Caco-2 (cell line): ENCODE data around the gene CDK9. TPM values are rescaled to one million over a fixed set of nuclear protein-coding genes. Genes with fewer than 3 reads are reported as not detected.

ENCODE experiments used
- BruUV-seq: library from RNA; stranded (reverse); fragments of 400-500 nt; replicated peaks from 2 replicates; lab custom pipeline; 2021; lab: Mats Ljungman, UMichigan
- CTCF ChIA-PET: fragments of 300-600 bp; sonication (Branson Sonifier 250); formaldehyde crosslinking; loops from one replicate; lab custom pipeline; 2022; ENCODE audit warnings: antibody characterized with exemption; lab: Charles Lee
- POLR2A ChIA-PET: fragments of 300-600 bp; sonication (Branson Sonifier 250); formaldehyde crosslinking; loops from one replicate; lab custom pipeline; 2022; ENCODE audit warnings: antibody characterized with exemption; lab: Charles Lee
- DNase-seq, 2 experiments: peaks; one replicate each; pipeline versions ENCODE4 v3.0.0 to v3.0.0-alpha.2; 2020 to 2022
- H3K27me3 ChIP-seq: replicated peaks from 2 replicates; pipeline ENCODE4 v1.6.0; 2011; ENCODE audit warnings: low read length; ENCODE audit not compliant: control insufficient read depth, insufficient read depth
- H3K36me3 ChIP-seq: 2 replicates; pipeline ENCODE4 v1.5.1; 2011; ENCODE audit warnings: low read length; ENCODE audit not compliant: control insufficient read depth, insufficient read depth
- H3K4me1 ChIP-seq: fragments of 250-450 bp; sonication (Bioruptor Pico); 2 replicates; pipeline ENCODE4 v1.5.1; 2020; ENCODE audit warnings: mild to moderate bottlenecking
- H3K4me3 ChIP-seq: 2 replicates; pipeline ENCODE4 v1.5.1; 2011; ENCODE audit warnings: low read depth, mild to moderate bottlenecking, control low read depth, low read length
- H3K9me3 ChIP-seq: fragments of 250-450 bp; sonication (Bioruptor Pico); 2 replicates; pipeline ENCODE4 v1.5.1; 2020; ENCODE audit warnings: mild to moderate bottlenecking, moderate library complexity
- H3K27ac Mint-ChIP-seq: one replicate; pipeline ENCODE4 v1.8.0; 2022; ENCODE audit warnings: mixed read lengths; ENCODE audit not compliant: unreplicated experiment
- H3K27me3 Mint-ChIP-seq: one replicate; pipeline ENCODE4 v1.8.0; 2022; ENCODE audit warnings: mixed read lengths; ENCODE audit not compliant: insufficient read depth, unreplicated experiment
- H3K36me3 Mint-ChIP-seq: one replicate; pipeline ENCODE4 v1.8.0; 2022; ENCODE audit warnings: mild to moderate bottlenecking, mixed read lengths; ENCODE audit not compliant: insufficient read depth, unreplicated experiment
- H3K4me1 Mint-ChIP-seq: one replicate; pipeline ENCODE4 v1.8.0; 2022; ENCODE audit warnings: low read depth, mixed read lengths; ENCODE audit not compliant: unreplicated experiment
- H3K4me3 Mint-ChIP-seq: one replicate; pipeline ENCODE4 v1.8.0; 2022; ENCODE audit warnings: mild to moderate bottlenecking, moderate library complexity, mixed read lengths; ENCODE audit not compliant: unreplicated experiment
- H3K9me3 Mint-ChIP-seq: one replicate; pipeline ENCODE4 v1.8.0; 2022; ENCODE audit warnings: mixed read lengths; ENCODE audit not compliant: unreplicated experiment
- intact Hi-C: fragments of 100-400 bp; cut with micrococcal nuclease; formaldehyde crosslinking; loops from one replicate; pipeline ENCODE4 v1.10.0; 2022; ENCODE audit not compliant: unreplicated experiment
- total RNA-seq: library from RNA; stranded (reverse); gene quantifications from 2 replicates; pipeline ENCODE4 v1.2.3, GENCODE V29; 2022
- TF ChIP-seq, protein P1 (sequence below), 2 experiments: fragments of 200-600 bp in 1 of 2; IDR thresholded peaks; 1 replicate in 1 of 2; 2 replicates in 1 of 2; pipeline versions ENCODE4 v1.5.1 to v1.8.0; 2011 to 2022; ENCODE audit warnings: antibody characterized with exemption in 1 of 2, control low read depth in 1 of 2, inconsistent platforms in 1 of 2, low read depth in 1 of 2, low read length in 1 of 2, mild to moderate bottlenecking in 1 of 2, moderate library complexity in 1 of 2; ENCODE audit not compliant: insufficient read depth in 1 of 2, severe bottlenecking in 1 of 2, unreplicated experiment in 1 of 2

CDK9 gene
- total RNA-seq, 1 experiment from 2014 or later, result 48.2 TPM

DNA sequence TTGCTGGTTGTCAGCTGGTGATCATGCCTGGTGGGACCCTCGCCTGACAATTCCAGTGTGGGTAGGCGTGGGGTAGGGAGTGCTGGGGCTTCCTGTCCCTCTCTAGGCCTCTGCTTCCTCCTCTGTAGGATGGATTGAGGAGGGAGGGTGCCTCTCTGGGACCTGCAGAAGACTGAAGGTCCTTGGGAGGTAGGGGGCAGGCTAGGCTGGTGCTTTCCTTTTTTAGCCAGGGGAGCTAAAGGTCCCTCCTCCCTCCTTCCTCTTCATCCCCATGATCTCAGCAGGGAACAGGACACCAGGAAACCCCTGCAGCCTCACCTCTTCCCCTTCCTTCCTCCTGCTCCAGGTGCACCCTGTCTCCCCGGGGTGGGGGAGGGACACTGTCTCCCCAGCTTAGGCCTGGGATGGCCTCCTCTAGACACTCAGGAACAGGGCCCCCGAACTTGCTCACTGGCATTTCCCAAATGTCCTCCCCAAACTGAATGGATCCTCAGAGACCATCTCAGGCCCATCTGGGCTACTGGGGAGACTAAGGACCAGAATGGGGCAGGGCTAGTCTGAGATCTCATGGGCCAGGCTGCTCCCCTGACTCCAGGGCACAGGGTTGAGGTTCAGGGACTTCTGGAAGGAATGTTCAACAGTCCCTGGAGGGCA is 15.8 kb upstream of the CDK9 start:
- POLR2A ChIA-PET, result interaction anchor here (0.6 kb wide), 1 partner anchor 452 kb away, joined by 3 read pairs; no protein-coding TSS in a partner anchor
- no peaks in the 10 kb centered on the region for H3K4me1 ChIP-seq
- H3K4me3 ChIP-seq, result no peak overlapping the region

DNA sequence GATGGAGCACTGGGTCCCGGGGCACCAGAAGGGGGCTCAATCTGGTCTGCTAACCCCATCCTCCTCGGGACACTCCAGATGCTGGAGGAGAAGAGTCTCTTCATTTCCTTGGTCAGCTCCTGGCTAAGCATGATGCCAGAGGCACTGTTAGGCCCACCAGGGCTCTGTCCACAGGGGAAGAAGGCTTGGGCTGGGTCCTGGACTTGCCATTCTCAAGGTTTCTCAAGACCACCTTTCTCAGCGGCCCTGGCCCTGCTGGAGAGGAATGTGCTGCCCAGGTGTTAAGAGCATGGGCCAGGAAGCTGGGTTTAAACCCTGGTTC is 15.3 kb upstream of the CDK9 start:
- Histone ChIP-seq H3K36me3 (no peaks in the 10 kb centered on the region), H3K4me3 (peak overlapping the region; percentile 48), H3K4me1 (no peaks in the 10 kb centered on the region), H3K27me3 (no peaks in the 10 kb centered on the region), H3K9me3 (no peaks in the 10 kb centered on the region)
- ChIA-PET CTCF (interaction anchor here (0.6 to 3.1 kb wide), 10 partner anchors 8 to 267 kb away, joined by 3 to 32 read pairs (median 3); partner anchors contain the start of genes CDK9 and TOR2A), POLR2A (interaction anchor here (0.5 to 1.0 kb wide), 6 partner anchors 14 to 298 kb away, joined by 3 to 8 read pairs (median 4); partner anchors contain the start of genes ST6GALNAC4 and TOR2A)
- Mint-ChIP-seq H3K9me3 (no peaks in the 10 kb centered on the region), H3K36me3 (no peaks in the 10 kb centered on the region), H3K4me3 (peak overlapping the region; percentile 82), H3K4me1 (no peaks in the 10 kb centered on the region), H3K27me3 (peaks cover 3% of the 10 kb centered on the region), H3K27ac (no peak overlapping the region)
- TF ChIP-seq, protein P1, sequence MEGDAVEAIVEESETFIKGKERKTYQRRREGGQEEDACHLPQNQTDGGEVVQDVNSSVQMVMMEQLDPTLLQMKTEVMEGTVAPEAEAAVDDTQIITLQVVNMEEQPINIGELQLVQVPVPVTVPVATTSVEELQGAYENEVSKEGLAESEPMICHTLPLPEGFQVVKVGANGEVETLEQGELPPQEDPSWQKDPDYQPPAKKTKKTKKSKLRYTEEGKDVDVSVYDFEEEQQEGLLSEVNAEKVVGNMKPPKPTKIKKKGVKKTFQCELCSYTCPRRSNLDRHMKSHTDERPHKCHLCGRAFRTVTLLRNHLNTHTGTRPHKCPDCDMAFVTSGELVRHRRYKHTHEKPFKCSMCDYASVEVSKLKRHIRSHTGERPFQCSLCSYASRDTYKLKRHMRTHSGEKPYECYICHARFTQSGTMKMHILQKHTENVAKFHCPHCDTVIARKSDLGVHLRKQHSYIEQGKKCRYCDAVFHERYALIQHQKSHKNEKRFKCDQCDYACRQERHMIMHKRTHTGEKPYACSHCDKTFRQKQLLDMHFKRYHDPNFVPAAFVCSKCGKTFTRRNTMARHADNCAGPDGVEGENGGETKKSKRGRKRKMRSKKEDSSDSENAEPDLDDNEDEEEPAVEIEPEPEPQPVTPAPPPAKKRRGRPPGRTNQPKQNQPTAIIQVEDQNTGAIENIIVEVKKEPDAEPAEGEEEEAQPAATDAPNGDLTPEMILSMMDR (IDR thresholded peaks at IDR 0.05; ENCODE audit: insufficient read depth in 1 of 2, low read depth in 1 of 2, low read length in 1 of 2, severe bottlenecking in 1 of 2, unreplicated experiment in 1 of 2), result no peak
- DNase-seq, result no peak
- BruUV-seq, result no TSS peak
- intact Hi-C loops, result no loop called here

More for the DNA sequence above, 15.8 kb upstream of the CDK9 start:
- Mint-ChIP-seq H3K36me3 (no peaks in the 10 kb centered on the region), H3K4me3 (peak overlapping the region; percentile 82), H3K4me1 (no peaks in the 10 kb centered on the region), H3K27me3 (peaks cover 3% of the 10 kb centered on the region), H3K27ac (no peak overlapping the region), H3K9me3 (no peaks in the 10 kb centered on the region)
- Histone ChIP-seq H3K27me3 (no peaks in the 10 kb centered on the region), H3K36me3 (no peaks in the 10 kb centered on the region), H3K9me3 (no peaks in the 10 kb centered on the region)
- intact Hi-C loops, result no loop called here
- no peak for DNase-seq
- no TSS peak for BruUV-seq
- TF ChIP-seq, protein P1 (IDR thresholded peaks at IDR 0.05; ENCODE audit: insufficient read depth in 1 of 2, low read depth in 1 of 2, low read length in 1 of 2, severe bottlenecking in 1 of 2, unreplicated experiment in 1 of 2), result no peak
- CTCF ChIA-PET, result interaction anchor here (1.7 to 3.1 kb wide), 2 partner anchors 33 to 35 kb away, joined by 3 to 32 read pairs; partner anchors contain the start of gene TOR2A

DNA sequence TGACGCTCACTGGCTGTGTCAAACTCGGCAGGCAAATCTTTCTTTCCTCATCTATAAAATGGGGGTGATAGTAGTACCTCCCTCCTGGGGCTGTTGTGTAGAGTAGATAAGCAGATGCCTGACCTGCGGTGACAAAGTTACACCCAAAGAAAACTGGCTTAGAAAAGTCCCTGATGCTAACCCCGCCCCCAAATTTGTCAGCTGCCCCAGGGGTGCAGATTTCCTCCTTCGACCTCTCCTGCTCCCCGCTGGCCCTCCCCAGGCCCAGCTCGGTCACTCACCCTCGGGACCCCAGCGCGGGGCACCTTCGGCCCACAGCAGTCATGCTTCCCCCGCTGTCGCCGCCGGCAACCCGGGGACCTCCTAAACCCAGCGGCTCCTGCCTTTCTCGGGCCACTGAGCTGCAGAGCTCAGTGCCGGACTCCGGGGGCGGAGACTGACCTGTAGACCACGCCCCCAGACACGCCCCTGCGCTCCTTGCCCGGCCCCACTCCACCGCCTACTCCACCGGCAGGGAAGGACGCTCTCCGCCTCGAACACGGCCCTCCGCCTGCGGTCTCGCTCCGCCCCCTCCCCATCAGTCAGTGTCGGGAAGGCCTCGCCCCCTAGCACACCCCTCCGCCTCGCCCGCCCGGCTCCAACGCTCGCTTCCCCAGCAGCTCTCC is 14.8 kb upstream of the CDK9 start:
- CTCF ChIA-PET, result interaction anchor here (0.6 to 3.1 kb wide), 12 partner anchors 8 to 267 kb away, joined by 3 to 32 read pairs (median 3); partner anchors contain the start of genes CDK9 and TOR2A
- intact Hi-C loops, result loop anchor here (1.0 kb wide), 1 partner anchor 14 kb away; no protein-coding TSS in a partner anchor
- BruUV-seq, result no TSS peak

More for the DNA sequence above, 14.8 kb upstream of the CDK9 start:
- no peaks in the 10 kb centered on the region for H3K36me3 ChIP-seq
- no peaks in the 10 kb centered on the region for H3K9me3 ChIP-seq
- no peaks in the 10 kb centered on the region for H3K9me3 Mint-ChIP-seq
- H3K4me1 Mint-ChIP-seq, result no peaks in the 10 kb centered on the region
- no peaks in the 10 kb centered on the region for H3K27me3 ChIP-seq
- H3K4me1 ChIP-seq, result no peaks in the 10 kb centered on the region
- peaks cover 3% of the 10 kb centered on the region for H3K27me3 Mint-ChIP-seq
- H3K36me3 Mint-ChIP-seq, result no peaks in the 10 kb centered on the region
- peak; percentile 99 for DNase-seq
- H3K4me3 Mint-ChIP-seq, result peak overlapping the region; percentile 82
- peak overlapping the region; percentile 48 for H3K4me3 ChIP-seq
- TF ChIP-seq, protein P1 (IDR thresholded peaks at IDR 0.05; ENCODE audit: insufficient read depth in 1 of 2, low read depth in 1 of 2, low read length in 1 of 2, severe bottlenecking in 1 of 2, unreplicated experiment in 1 of 2), result no peak
- no peak overlapping the region for H3K27ac Mint-ChIP-seq
- POLR2A ChIA-PET, result interaction anchor here (0.5 to 1.0 kb wide), 7 partner anchors 13 to 297 kb away, joined by 3 to 8 read pairs (median 4); partner anchors contain the start of genes ST6GALNAC4 and TOR2A
